H1 (cell line): Measurements from ENCODE around the gene STRA8. TPM values are rescaled to one million over a fixed set of nuclear protein-coding genes. Genes with fewer than 3 reads are reported as not detected.

Experiments
- CTCF ChIA-PET: fragments of 300-600 bp; sonication (Branson Sonifier 250); formaldehyde crosslinking; loops from one replicate; lab custom pipeline; 2021; ENCODE audit not compliant: partially characterized antibody; lab: Charles Lee
- POLR2A ChIA-PET: fragments of 300-600 bp; sonication (Branson Sonifier 250); formaldehyde crosslinking; loops from one replicate; lab custom pipeline; 2021; ENCODE audit warnings: inconsistent platforms; ENCODE audit not compliant: partially characterized antibody; lab: Charles Lee
- DNase-seq, 2 experiments: peaks; one replicate each; pipeline versions ENCODE4 v3.0.0 to v3.0.0-alpha.2; 2010 to 2022; ENCODE audit warnings: low spot score in 2 of 2, low read depth in 1 of 2, mixed read lengths in 1 of 2
- FAIRE-seq: peaks from 2 replicates; lab custom pipeline; 2011; peaks lifted over from hg19 to GRCh38; lab: Jason Lieb, UNC
- H2AFZ ChIP-seq: 2 replicates; pipeline ENCODE4 v1.8.1; 2012; ENCODE audit warnings: low read length, inconsistent platforms
- H2AK5ac ChIP-seq: 2 replicates; pipeline ENCODE4 v1.6.1; 2013; ENCODE audit warnings: low read depth, low read length
- H2BK120ac ChIP-seq: replicated peaks from 2 replicates; pipeline ENCODE3; 2013; ENCODE audit warnings: low read depth, low read length, inconsistent platforms
- H2BK12ac ChIP-seq: 2 replicates; pipeline ENCODE4 v1.6.1; 2013; ENCODE audit warnings: low read depth, low read length
- H2BK15ac ChIP-seq: 2 replicates; pipeline ENCODE4 v1.6.1; 2013; ENCODE audit warnings: low read length
- H2BK20ac ChIP-seq: 2 replicates; pipeline ENCODE4 v1.6.1; 2013; ENCODE audit warnings: low read length
- H2BK5ac ChIP-seq: 2 replicates; pipeline ENCODE4 v1.6.1; 2013; ENCODE audit warnings: low read depth, low read length
- H3K14ac ChIP-seq: 2 replicates; pipeline ENCODE4 v1.6.1; 2013; ENCODE audit warnings: inconsistent platforms; ENCODE audit not compliant: insufficient read length
- H3K18ac ChIP-seq: 2 replicates; pipeline ENCODE4 v1.6.1; 2013; ENCODE audit warnings: low read length; ENCODE audit errors: extremely low read depth
- H3K23ac ChIP-seq: 2 replicates; pipeline ENCODE4 v1.6.1; 2013; ENCODE audit warnings: inconsistent platforms; ENCODE audit not compliant: insufficient read length
- H3K23me2 ChIP-seq: 2 replicates; pipeline ENCODE4 v1.6.1; 2013; ENCODE audit warnings: low read depth, low read length
- H3K27ac ChIP-seq: 2 replicates; pipeline ENCODE4 v1.6.1; 2011; ENCODE audit warnings: low read depth, low read length, inconsistent platforms
- H3K27me3 ChIP-seq, 4 experiments: replicated peaks in 1 of 4; 1 replicate in 1 of 4; 2 replicates in 3 of 4; pipeline versions ENCODE4 v1.6.1 to v1.8.1; 2011 to 2013; ENCODE audit warnings: low read length in 3 of 4, mild to moderate bottlenecking in 3 of 4, inconsistent platforms in 2 of 4, mixed read lengths in 2 of 4, moderate library complexity in 1 of 4; ENCODE audit not compliant: control insufficient read depth in 3 of 4, insufficient read depth in 3 of 4; ENCODE audit errors: extremely low read depth in 1 of 4
- H3K36me3 ChIP-seq, 4 experiments: 2 replicates each; pipeline versions ENCODE4 v1.6.1 to v1.8.1; 2011 to 2013; ENCODE audit warnings: mild to moderate bottlenecking in 4 of 4, low read length in 3 of 4, moderate library complexity in 2 of 4, control low read depth in 1 of 4, inconsistent platforms in 1 of 4; ENCODE audit not compliant: insufficient read depth in 4 of 4, control insufficient read depth in 2 of 4
- H3K4ac ChIP-seq: replicated peaks from 2 replicates; pipeline ENCODE3; 2013; ENCODE audit warnings: low read length, low read depth, mixed read lengths, inconsistent platforms; ENCODE audit not compliant: insufficient read length
- H3K4me1 ChIP-seq, 4 experiments: replicated peaks in 1 of 4; 1 replicate in 1 of 4; 2 replicates in 3 of 4; pipeline versions ENCODE4 v1.6.1 to v1.8.1; 2011 to 2013; ENCODE audit warnings: low read length in 3 of 4, inconsistent platforms in 2 of 4, mixed read lengths in 1 of 4; ENCODE audit not compliant: insufficient read depth in 4 of 4, control insufficient read depth in 3 of 4
- H3K4me2 ChIP-seq, 2 experiments: 2 replicates each; pipeline versions ENCODE4 v1.6.1 to v1.8.1; 2011 to 2013; ENCODE audit warnings: low read depth in 2 of 2, low read length in 2 of 2, control low read depth in 1 of 2, inconsistent platforms in 1 of 2, mild to moderate bottlenecking in 1 of 2; ENCODE audit not compliant: insufficient read depth in 1 of 2
- H3K4me3 ChIP-seq, 4 experiments: fragments of 200-600, 300-600 bp in 1 of 4; sonication (generic), shearing (Covaris generic), sonication (Bioruptor Twin) in 1 of 4; 2 replicates each; pipeline versions ENCODE4 v1.5.1 to v1.8.1; 2011 to 2016; ENCODE audit warnings: low read length in 4 of 4, low read depth in 3 of 4, control low read depth in 2 of 4, inconsistent platforms in 2 of 4, mild to moderate bottlenecking in 2 of 4, mixed read lengths in 1 of 4, moderate library complexity in 1 of 4; ENCODE audit not compliant: insufficient read depth in 2 of 4; ENCODE audit errors: extremely low read depth in 1 of 4
- H3K56ac ChIP-seq: replicated peaks from 2 replicates; pipeline ENCODE3; 2013; ENCODE audit warnings: low read depth, mild to moderate bottlenecking, mixed read lengths, low read length, inconsistent platforms; ENCODE audit not compliant: insufficient read length
- H3K79me1 ChIP-seq: 2 replicates; pipeline ENCODE4 v1.6.1; 2013; ENCODE audit warnings: low read depth, low read length, control low read depth
- H3K79me2 ChIP-seq, 2 experiments: 2 replicates each; pipeline versions ENCODE4 v1.6.1 to v1.8.1; 2012 to 2013; ENCODE audit warnings: low read length in 2 of 2, mild to moderate bottlenecking in 2 of 2, inconsistent platforms in 1 of 2; ENCODE audit not compliant: insufficient read depth in 2 of 2, control insufficient read depth in 1 of 2
- H3K9ac ChIP-seq, 4 experiments: replicated peaks in 1 of 4; 1 replicate in 1 of 4; 2 replicates in 3 of 4; pipeline versions ENCODE4 v1.6.1 to v1.8.1; 2011 to 2013; ENCODE audit warnings: low read depth in 3 of 4, low read length in 3 of 4, control low read depth in 2 of 4, mild to moderate bottlenecking in 2 of 4, moderate library complexity in 2 of 4, inconsistent platforms in 1 of 4; ENCODE audit errors: extremely low read depth in 1 of 4
- H3K9me3 ChIP-seq, 2 experiments: 2 replicates each; pipeline versions ENCODE4 v1.6.1 to v1.8.1; 2012 to 2013; ENCODE audit warnings: mild to moderate bottlenecking in 2 of 2, moderate library complexity in 2 of 2, control low read depth in 1 of 2, inconsistent platforms in 1 of 2, low read depth in 1 of 2, low read length in 1 of 2, mixed read lengths in 1 of 2; ENCODE audit not compliant: insufficient read depth in 2 of 2
- H4K20me1 ChIP-seq, 2 experiments: replicated peaks in 1 of 2; 2 replicates each; pipeline versions ENCODE3 to v1.8.1; 2011 to 2013; ENCODE audit warnings: inconsistent platforms in 2 of 2, low read length in 2 of 2, mild to moderate bottlenecking in 1 of 2; ENCODE audit not compliant: insufficient read depth in 2 of 2, control insufficient read depth in 1 of 2
- H4K5ac ChIP-seq: 2 replicates; pipeline ENCODE4 v1.6.1; 2013; ENCODE audit warnings: low read length, low read depth, mixed read lengths, inconsistent platforms; ENCODE audit not compliant: insufficient read length
- H4K8ac ChIP-seq: 2 replicates; pipeline ENCODE4 v1.8.0; 2013; ENCODE audit warnings: mild to moderate bottlenecking, moderate library complexity, low read length, inconsistent platforms; ENCODE audit not compliant: insufficient read depth; ENCODE audit errors: extremely low read depth
- H4K91ac ChIP-seq: replicated peaks from 2 replicates; pipeline ENCODE3; 2013; ENCODE audit warnings: low read length, mixed read lengths, inconsistent platforms; ENCODE audit not compliant: insufficient read length
- ASH2L ChIP-seq: fragments of 200-600, 300-600 bp; sonication (generic); IDR thresholded peaks from one replicate; pipeline ENCODE4 v1.7.1; 2017; ENCODE audit warnings: low read length
- BCL11A ChIP-seq, 2 experiments: IDR thresholded peaks; one replicate each; pipeline ENCODE4 v1.6.1; 2011; ENCODE audit warnings: low read depth in 2 of 2, low read length in 2 of 2, mild to moderate bottlenecking in 2 of 2
- CBX8 ChIP-seq: fragments of 300-800, 300-1000 bp; sonication (generic); IDR thresholded peaks from 2 replicates; pipeline ENCODE4 v1.7.1; 2016; ENCODE audit warnings: low read depth, low read length, borderline replicate concordance
- CEBPB ChIP-seq: IDR thresholded peaks from 2 replicates; pipeline ENCODE4 v1.6.1; 2012; ENCODE audit warnings: low read depth, low read length
- CREB1 ChIP-seq: IDR thresholded peaks from 2 replicates; pipeline ENCODE4 v1.6.1; 2012; ENCODE audit warnings: inconsistent platforms
- FOSL1 ChIP-seq: IDR thresholded peaks from 2 replicates; pipeline ENCODE4 v1.6.1; 2011; ENCODE audit warnings: mild to moderate bottlenecking, low read depth, low read length, moderate library complexity; ENCODE audit not compliant: insufficient read depth
- HDAC2 ChIP-seq, 2 experiments: fragments of 300-600 bp in 1 of 2; sonication (generic) in 1 of 2; IDR thresholded peaks; 2 replicates each; pipeline ENCODE4 v1.6.1; 2011 to 2012; ENCODE audit warnings: low read depth in 2 of 2, low read length in 2 of 2, mild to moderate bottlenecking in 2 of 2, moderate library complexity in 2 of 2, borderline replicate concordance in 1 of 2, inconsistent platforms in 1 of 2
- NANOG ChIP-seq: IDR thresholded peaks from 2 replicates; pipeline ENCODE4 v1.6.1; 2011; ENCODE audit warnings: low read length, low read depth, mild to moderate bottlenecking, inconsistent platforms; ENCODE audit not compliant: insufficient read depth, poor library complexity, severe bottlenecking
- POLR2A ChIP-seq, 2 experiments: IDR thresholded peaks; 1 replicate in 1 of 2; 2 replicates in 1 of 2; pipeline ENCODE4 v1.6.1; 2011; ENCODE audit warnings: low read depth in 2 of 2, low read length in 2 of 2, mild to moderate bottlenecking in 2 of 2; ENCODE audit errors: control extremely low read depth in 1 of 2
- TEAD4 ChIP-seq: IDR thresholded peaks from 2 replicates; pipeline ENCODE4 v1.6.1; 2012; ENCODE audit warnings: low read depth, low read length, inconsistent platforms, mixed read lengths
- WGBS, 2 experiments: shearing (Covaris generic) in 1 of 2; methylation state at CpG; one replicate each; pipeline versions ENCODE4 v1.1.6 to v1.1.7; 2013 to 2015; ENCODE audit warnings: low lambda C conversion rate in 2 of 2, mixed read lengths in 2 of 2, inconsistent platforms in 1 of 2, low coverage in 1 of 2, missing lambda C conversion rate in 1 of 2; ENCODE audit not compliant: insufficient replicate concordance in 2 of 2, insufficient coverage in 1 of 2, insufficient read length in 1 of 2; ENCODE audit errors: extremely low coverage in 1 of 2, missing lambda C conversion rate in 1 of 2; 5-methylcytosine and 5-hydroxymethylcytosine counted together
- polyA plus RNA-seq, 7 experiments: library from polyadenylated mRNA; depleted of rRNA in 3 of 7; stranded (reverse) in 5 of 7; unstranded in 2 of 7; fragments of >200 nt in 5 of 7; fragments of 200-250 nt in 2 of 7; gene quantifications; 1 replicate in 5 of 7; 2 replicates in 1 of 7; 4 replicates in 1 of 7; pipeline versions ENCODE4 v1.2.1 to v1.2.3, GENCODE V29; 2011 to 2013; ENCODE audit warnings: missing spikeins in 2 of 7, mixed read lengths in 2 of 7
- total RNA-seq: library from RNA; stranded (reverse); fragmentation: NEBNext Ultra II Directional; extraction: Animal tissue kit (Norgen Biotek cat#: 25700); gene quantifications from 2 replicates; pipeline ENCODE4 v1.2.1, GENCODE V29; 2021
- TF ChIP-seq, protein P1 (sequence below): IDR thresholded peaks from 2 replicates; pipeline ENCODE4 v1.6.1; 2012; ENCODE audit warnings: low read length, inconsistent platforms

Gene STRA8
- total and polyA plus RNA-seq, 2 of the 8 experiments (the other 6 are each of a cell fraction or from before 2014, with no cell fraction given), result not detected

DNA sequence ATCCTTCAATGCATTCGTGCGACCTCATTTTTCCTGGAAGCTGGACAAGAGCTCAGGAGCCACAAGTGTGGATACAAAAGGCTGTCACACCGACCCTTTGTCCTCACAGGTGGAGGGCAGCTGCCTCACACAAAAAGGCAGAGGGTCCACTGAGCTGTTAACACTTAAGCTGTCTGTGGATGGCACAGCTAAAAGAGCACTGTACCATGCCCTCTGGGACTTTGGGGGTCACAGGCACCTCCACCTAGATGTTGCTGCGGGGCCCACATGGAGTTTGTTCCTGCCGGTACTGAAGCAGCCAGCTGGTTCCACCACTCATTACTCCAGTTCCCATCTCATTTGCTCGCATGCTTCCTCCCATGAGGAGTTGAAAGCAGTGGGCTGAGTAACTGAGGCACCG lies 57.0 kb downstream of the STRA8 start:
- Histone ChIP-seq H3K4me1 (no peaks in the 10 kb centered on the region), H3K9ac (no peak overlapping the region), H3K23me2 (no peaks in the 10 kb centered on the region), H2AK5ac (no peak overlapping the region), H3K56ac (no peak overlapping the region), H2BK12ac (no peak overlapping the region), H4K20me1 (no peaks in the 10 kb centered on the region), H3K23ac (no peak overlapping the region), H4K5ac (no peak overlapping the region), H3K14ac (no peak overlapping the region), H2AFZ (no peak overlapping the region), H3K18ac (no peak overlapping the region), H3K79me2 (no peaks in the 10 kb centered on the region), H3K79me1 (no peaks in the 10 kb centered on the region), H3K27me3 (no peaks in the 10 kb centered on the region), H3K4ac (no peak overlapping the region), H3K27ac (no peak overlapping the region), H2BK120ac (no peak overlapping the region), H2BK5ac (no peak overlapping the region), H3K9me3 (no peaks in the 10 kb centered on the region), H4K8ac (no peak overlapping the region), H3K4me3 (no peak overlapping the region), H3K36me3 (no peaks in the 10 kb centered on the region), H3K4me2 (no peak overlapping the region), H2BK15ac (no peak overlapping the region), H4K91ac (no peak overlapping the region), H2BK20ac (no peak overlapping the region)
- FAIRE-seq (no peak), DNase-seq (no peak)
- WGBS, 2 experiments, result 94% methylated on average over 7 of the region's 7 CpGs; no CpG with 5 or more reads in 1 of the 2 experiments
- ChIA-PET POLR2A (no interaction called here), CTCF (interaction anchor here (0.8 to 3.3 kb wide), 5 partner anchors 10 to 48 kb away, joined by 3 to 20 read pairs (median 4); no protein-coding TSS in a partner anchor)
- TF ChIP-seq CREB1 (no peak), FOSL1 (no peak), POLR2A (IDR thresholded peaks at IDR 0.05; ENCODE audit: control extremely low read depth in 1 of 2, low read depth in 2 of 2, low read length in 2 of 2) (no peak), BCL11A (IDR thresholded peaks at IDR 0.05; ENCODE audit: low read depth in 2 of 2, low read length in 2 of 2) (no peak), CBX8 (no peak), CEBPB (no peak), HDAC2 (IDR thresholded peaks at IDR 0.05; ENCODE audit: borderline replicate concordance in 1 of 2, low read depth in 2 of 2, low read length in 2 of 2) (no peak), ASH2L (no peak), TEAD4 (no peak), NANOG (no peak)
- TF ChIP-seq, protein P1, sequence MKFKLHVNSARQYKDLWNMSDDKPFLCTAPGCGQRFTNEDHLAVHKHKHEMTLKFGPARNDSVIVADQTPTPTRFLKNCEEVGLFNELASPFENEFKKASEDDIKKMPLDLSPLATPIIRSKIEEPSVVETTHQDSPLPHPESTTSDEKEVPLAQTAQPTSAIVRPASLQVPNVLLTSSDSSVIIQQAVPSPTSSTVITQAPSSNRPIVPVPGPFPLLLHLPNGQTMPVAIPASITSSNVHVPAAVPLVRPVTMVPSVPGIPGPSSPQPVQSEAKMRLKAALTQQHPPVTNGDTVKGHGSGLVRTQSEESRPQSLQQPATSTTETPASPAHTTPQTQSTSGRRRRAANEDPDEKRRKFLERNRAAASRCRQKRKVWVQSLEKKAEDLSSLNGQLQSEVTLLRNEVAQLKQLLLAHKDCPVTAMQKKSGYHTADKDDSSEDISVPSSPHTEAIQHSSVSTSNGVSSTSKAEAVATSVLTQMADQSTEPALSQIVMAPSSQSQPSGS, result no peak
